HT1080 (cell line): ENCODE measurements around the gene TYMP. TPM values are rescaled to one million over a fixed set of nuclear protein-coding genes. Genes with fewer than 3 reads are reported as not detected.
"Not testable (repeated sequence)": the region's sequence is repeated elsewhere in the genome, so short reads cannot be mapped to it uniquely, and the experiment has no call there.

ENCODE experiments used
- DNase-seq: peaks from one replicate; pipeline ENCODE4 v3.0.0-alpha.2; 2015; ENCODE audit warnings: low read depth
- total RNA-seq: library from RNA; depleted of rRNA; stranded (reverse); fragments of >200 nt; shearing (Covaris generic); gene quantifications from 2 replicates; pipeline ENCODE4 v1.2.3, GENCODE V29; 2014

The TYMP gene
- total RNA-seq, 1 experiment from 2014 or later: 2.1 TPM

GRCh38 chr22:50525104-50525857, 4.5 kb downstream of the TYMP start, which contains the start of gene SCO2:
TSS of gene SCO2 (minus strand) at chr22:50525598. CDS start at chr22:50524411, 1,187 bp downstream.
- DNase-seq: peak; percentile 94

- DNase-seq: no peak
Observed at GRCh38 chr22:50524676-50525103, 5.1 kb downstream of the TYMP start.

- DNase-seq: no peak
Observed at GRCh38 chr22:50523806-50524675, 5.8 kb downstream of the TYMP start.

- DNase-seq: no peak
Observed at GRCh38 chr22:50523458-50523805, 6.4 kb downstream of the TYMP start.

- DNase-seq: no peak
Observed at GRCh38 chr22:50522806-50523438, 6.9 kb downstream of the TYMP start.

- DNase-seq: no peak
Observed at GRCh38 chr22:50522208-50522805, 7.5 kb downstream of the TYMP start.

- DNase-seq: no peak
Observed at GRCh38 chr22:50521710-50522109, 8.1 kb downstream of the TYMP start.

- DNase-seq: no peak
Observed at GRCh38 chr22:50520826-50521453, 8.9 kb downstream of the TYMP start.

- not testable (repeated sequence) for DNase-seq
Observed at GRCh38 chr22:50520184-50520583, 9.6 kb downstream of the TYMP start.

GRCh38 chr22:50519151-50519550, 10.7 kb downstream of the TYMP start:
- DNase-seq: no peak

GRCh38 chr22:50518606-50519005, 11.2 kb downstream of the TYMP start:
- DNase-seq: no peak

GRCh38 chr22:50517495-50518260, 12.1 kb downstream of the TYMP start:
- no peak for DNase-seq

- no peak for DNase-seq
Observed at GRCh38 chr22:50516891-50517290, 12.9 kb downstream of the TYMP start.

- no peak for DNase-seq
Observed at GRCh38 chr22:50516068-50516467, 13.7 kb downstream of the TYMP start.

GRCh38 chr22:50513175-50513574, 16.6 kb downstream of the TYMP start:
- DNase-seq: no peak

GRCh38 chr22:50508897-50509296, 20.9 kb downstream of the TYMP start:
- no peak for DNase-seq

GRCh38 chr22:50507991-50508884, 21.6 kb downstream of the TYMP start, which contains the start of gene NCAPH2:
TSS of gene NCAPH2 (plus strand) at chr22:50508224. CDS start at chr22:50508338, 114 bp downstream.
- peak; percentile 89 for DNase-seq

GRCh38 chr22:50507421-50507990, 22.3 kb downstream of the TYMP start, which contains the start of gene LMF2:
TSS of gene LMF2 (minus strand) at chr22:50507702. CDS start at chr22:50507675, 27 bp downstream.
- DNase-seq: no peak
